Hepatocyte (in vitro differentiated cells): ENCODE data around the gene TMEM39B. TPM values are rescaled to one million over a fixed set of nuclear protein-coding genes. Genes with fewer than 3 reads are reported as not detected.
"Not testable (repeated sequence)": the region's sequence is repeated elsewhere in the genome, so short reads cannot be mapped to it uniquely, and the experiment has no call there.

Experiments used
- DNase-seq: peaks from one replicate; pipeline ENCODE4 v3.0.0-alpha.2; 2016; ENCODE audit warnings: low spot score
- H2AFZ ChIP-seq: fragments of 200-600 bp; sonication (generic); 2 replicates; pipeline ENCODE4 v1.6.0; 2016; ENCODE audit warnings: antibody characterized with exemption, mild to moderate bottlenecking
- H3K27ac ChIP-seq: fragments of 200-600 bp; sonication (generic); 2 replicates; pipeline ENCODE4 v1.5.1; 2016; ENCODE audit warnings: mild to moderate bottlenecking
- H3K27me3 ChIP-seq: fragments of 200-600 bp; sonication (generic); 2 replicates; pipeline ENCODE4 v1.6.1; 2016
- H3K36me3 ChIP-seq: fragments of 200-600 bp; sonication (generic); replicated peaks from 2 replicates; pipeline ENCODE4 v1.5.1; 2016; ENCODE audit warnings: low read depth; ENCODE audit not compliant: insufficient read depth
- H3K4me1 ChIP-seq: fragments of 200-600 bp; sonication (generic); 2 replicates; pipeline ENCODE4 v1.5.1; 2016; ENCODE audit warnings: mild to moderate bottlenecking, moderate library complexity; ENCODE audit not compliant: insufficient read depth
- H3K4me2 ChIP-seq: fragments of 200-600 bp; sonication (generic); 2 replicates; pipeline ENCODE4 v1.6.0; 2016
- H3K4me3 ChIP-seq: fragments of 200-600 bp; sonication (generic); 2 replicates; pipeline ENCODE4 v1.5.1; 2016; ENCODE audit warnings: mild to moderate bottlenecking
- H3K79me2 ChIP-seq: fragments of 200-600 bp; sonication (generic); 2 replicates; pipeline ENCODE4 v1.6.0; 2017; ENCODE audit warnings: mild to moderate bottlenecking
- H3K9me2 ChIP-seq: fragments of 200-600 bp; sonication (generic); replicated peaks from 2 replicates; pipeline ENCODE4 v1.6.0; 2017; ENCODE audit warnings: mild to moderate bottlenecking; ENCODE audit not compliant: insufficient read depth
- H3K9me3 ChIP-seq: fragments of 200-600 bp; sonication (generic); 2 replicates; pipeline ENCODE4 v1.5.1; 2016; ENCODE audit warnings: low read depth, mild to moderate bottlenecking
- H4K20me1 ChIP-seq: fragments of 200-600 bp; sonication (generic); 2 replicates; pipeline ENCODE4 v1.6.0; 2016; ENCODE audit warnings: mild to moderate bottlenecking; ENCODE audit not compliant: insufficient read depth, poor library complexity, severe bottlenecking
- EZH2 ChIP-seq: fragments of 200-600 bp; sonication (generic); IDR thresholded peaks from 2 replicates; pipeline ENCODE4 v1.6.1; 2016; ENCODE audit warnings: antibody characterized with exemption, mild to moderate bottlenecking, borderline replicate concordance
- EZH2phosphoT487 ChIP-seq: fragments of 200-600 bp; sonication (generic); IDR thresholded peaks from one replicate; pipeline ENCODE4 v1.6.1; 2018; ENCODE audit warnings: antibody characterized with exemption, mild to moderate bottlenecking, low read depth, moderate library complexity; ENCODE audit not compliant: unreplicated experiment, severe bottlenecking
- WGBS: methylation state at CpG from one replicate; pipeline ENCODE4 v1.1.6; 2016; ENCODE audit warnings: low lambda C conversion rate; ENCODE audit errors: missing lambda C conversion rate; 5-methylcytosine and 5-hydroxymethylcytosine counted together
- polyA plus RNA-seq: library from polyadenylated mRNA; unstranded; fragments of >200 nt; fragmentation: Nextera tagmentation; extraction: Ambion mirVana; gene quantifications from 2 replicates; pipeline ENCODE4 v1.2.1, GENCODE V29; 2016
- total RNA-seq: library from RNA; depleted of rRNA; stranded (reverse); fragments of >200 nt; gene quantifications from 2 replicates; pipeline ENCODE4 v1.2.3, GENCODE V29; 2014
- TF ChIP-seq, protein P1 (sequence below): fragments of 200-600 bp; sonication (generic); IDR thresholded peaks from 2 replicates; pipeline ENCODE4 v1.5.1; 2016; ENCODE audit warnings: antibody characterized with exemption, mild to moderate bottlenecking; ENCODE audit not compliant: poor library complexity

Gene TMEM39B
- total and polyA plus RNA-seq, 2 experiments from 2014 or later = 3.9 to 5.1 TPM

DNA sequence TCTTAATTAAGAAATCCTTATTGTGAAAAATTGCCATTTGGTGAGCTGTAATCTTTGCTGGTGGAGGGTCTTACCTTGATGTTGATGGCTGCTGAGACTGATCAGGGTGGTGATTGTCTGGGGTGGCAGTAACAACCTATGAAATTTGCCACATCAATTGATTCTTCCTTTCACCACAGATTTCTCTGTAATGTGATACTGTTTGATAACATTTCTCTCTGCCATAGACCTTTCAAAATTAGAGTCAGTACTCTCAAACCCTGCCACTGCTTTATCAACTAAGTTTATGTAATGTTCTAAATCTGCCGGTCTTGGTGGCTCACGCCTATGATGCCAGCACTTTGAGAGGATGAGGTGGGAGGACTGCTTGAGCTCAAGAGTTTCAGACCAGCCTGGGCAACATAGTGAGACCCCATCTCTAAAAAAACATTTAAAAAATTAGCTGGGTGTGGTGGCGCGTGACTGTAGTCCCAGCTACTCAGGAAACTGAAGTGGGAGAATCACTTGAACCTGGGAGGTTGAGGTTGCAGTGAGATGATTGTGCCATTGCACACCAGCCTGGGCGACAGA is 40.2 kb downstream of the TMEM39B start:
- H2AFZ ChIP-seq = no peak overlapping the region
- H3K79me2 ChIP-seq = peaks cover 95% of the 10 kb centered on the region
- H3K4me3 ChIP-seq = no peak overlapping the region
- no peak overlapping the region for H3K4me2 ChIP-seq
- H3K9me2 ChIP-seq = no peaks in the 10 kb centered on the region
- H3K4me1 ChIP-seq = peaks cover 10% of the 10 kb centered on the region
- peaks cover 86% of the 10 kb centered on the region for H4K20me1 ChIP-seq
- WGBS = 92% methylated on average over 5 of the region's 5 CpGs
- H3K36me3 ChIP-seq = no peaks in the 10 kb centered on the region
- no peaks in the 10 kb centered on the region for H3K27me3 ChIP-seq
- DNase-seq = no peak
- no peak overlapping the region for H3K27ac ChIP-seq
- no peaks in the 10 kb centered on the region for H3K9me3 ChIP-seq
- TF ChIP-seq, protein P1, sequence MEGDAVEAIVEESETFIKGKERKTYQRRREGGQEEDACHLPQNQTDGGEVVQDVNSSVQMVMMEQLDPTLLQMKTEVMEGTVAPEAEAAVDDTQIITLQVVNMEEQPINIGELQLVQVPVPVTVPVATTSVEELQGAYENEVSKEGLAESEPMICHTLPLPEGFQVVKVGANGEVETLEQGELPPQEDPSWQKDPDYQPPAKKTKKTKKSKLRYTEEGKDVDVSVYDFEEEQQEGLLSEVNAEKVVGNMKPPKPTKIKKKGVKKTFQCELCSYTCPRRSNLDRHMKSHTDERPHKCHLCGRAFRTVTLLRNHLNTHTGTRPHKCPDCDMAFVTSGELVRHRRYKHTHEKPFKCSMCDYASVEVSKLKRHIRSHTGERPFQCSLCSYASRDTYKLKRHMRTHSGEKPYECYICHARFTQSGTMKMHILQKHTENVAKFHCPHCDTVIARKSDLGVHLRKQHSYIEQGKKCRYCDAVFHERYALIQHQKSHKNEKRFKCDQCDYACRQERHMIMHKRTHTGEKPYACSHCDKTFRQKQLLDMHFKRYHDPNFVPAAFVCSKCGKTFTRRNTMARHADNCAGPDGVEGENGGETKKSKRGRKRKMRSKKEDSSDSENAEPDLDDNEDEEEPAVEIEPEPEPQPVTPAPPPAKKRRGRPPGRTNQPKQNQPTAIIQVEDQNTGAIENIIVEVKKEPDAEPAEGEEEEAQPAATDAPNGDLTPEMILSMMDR = no peak
- TF ChIP-seq EZH2 (no peak), EZH2phosphoT487 (no peak)

DNA sequence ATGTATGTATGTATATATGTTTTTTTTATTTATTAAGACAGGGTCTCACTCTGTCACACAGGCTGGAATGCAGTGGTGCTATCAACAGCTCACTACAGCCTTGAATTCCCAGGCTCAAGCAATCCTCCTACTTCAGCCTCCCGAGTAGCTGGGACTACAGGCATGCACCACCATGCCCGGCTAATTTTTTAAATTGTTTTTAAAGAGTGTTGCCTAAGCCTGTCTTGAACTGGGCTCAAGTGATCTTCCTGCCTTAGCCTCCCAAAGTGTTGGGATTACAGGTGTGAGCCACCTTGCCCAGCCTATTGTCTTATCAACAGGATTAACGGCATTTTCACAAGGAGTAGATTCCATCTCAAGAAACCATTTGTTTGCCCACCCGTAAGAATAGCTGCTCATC is 40.7 kb downstream of the TMEM39B start:
- H3K4me3 ChIP-seq, H3K9me2 ChIP-seq, H3K9me3 ChIP-seq, H3K36me3 ChIP-seq, H3K27me3 ChIP-seq, DNase-seq, H3K4me2 ChIP-seq, H2AFZ ChIP-seq, H3K4me1 ChIP-seq, H3K27ac ChIP-seq: not testable (repeated sequence)
- H4K20me1 ChIP-seq = peaks cover 91% of the 10 kb centered on the region
- WGBS = 90% methylated on average over 4 of the region's 4 CpGs
- peaks cover 99% of the 10 kb centered on the region for H3K79me2 ChIP-seq

DNA sequence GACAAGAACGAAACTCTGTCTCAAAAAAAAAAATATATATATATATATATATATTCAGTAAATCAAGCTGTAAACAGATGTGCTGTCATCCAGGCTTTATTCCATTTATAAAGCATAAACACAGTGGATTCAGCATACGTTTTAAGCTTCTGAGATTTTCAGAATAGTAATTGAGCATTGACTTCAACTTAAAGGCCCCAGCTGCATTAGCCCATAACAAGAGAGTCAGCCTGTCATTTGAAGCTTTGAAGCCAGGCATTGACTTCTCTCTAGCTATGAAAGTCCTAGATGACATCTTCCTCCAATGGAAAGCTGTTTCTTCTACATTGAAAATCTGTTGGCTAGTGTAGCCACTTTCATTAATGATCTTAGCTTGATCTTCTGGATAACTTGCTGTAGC is 41.7 kb downstream of the TMEM39B start:
- 81% methylated on average over 2 of the region's 2 CpGs for WGBS
- Histone ChIP-seq H3K79me2 (peaks cover 100% of the 10 kb centered on the region), H2AFZ (no peak overlapping the region), H3K36me3 (no peaks in the 10 kb centered on the region), H3K27me3 (no peaks in the 10 kb centered on the region), H3K4me1 (peaks cover 10% of the 10 kb centered on the region), H3K27ac (no peak overlapping the region), H4K20me1 (peaks cover 99% of the 10 kb centered on the region), H3K4me3 (no peak overlapping the region), H3K9me3 (no peaks in the 10 kb centered on the region), H3K9me2 (no peaks in the 10 kb centered on the region), H3K4me2 (no peak overlapping the region)
- TF ChIP-seq, protein P1 = no peak
- no peak for TF ChIP-seq EZH2phosphoT487
- TF ChIP-seq EZH2 = no peak
- no peak for DNase-seq

GRCh38 chr1:32115496-32115895 is 42.8 kb downstream of the TMEM39B start:
- WGBS = 92% methylated on average over 5 of the region's 5 CpGs

More at GRCh38 chr1:32115496-32115895, 42.8 kb downstream of the TMEM39B start:
- H3K9me3 ChIP-seq = no peaks in the 10 kb centered on the region
- H3K9me2 ChIP-seq = no peaks in the 10 kb centered on the region
- no peak overlapping the region for H3K4me2 ChIP-seq
- H3K27ac ChIP-seq = no peak overlapping the region
- no peak for DNase-seq
- H4K20me1 ChIP-seq = peaks cover 99% of the 10 kb centered on the region
- H3K4me1 ChIP-seq = peaks cover 3% of the 10 kb centered on the region
- TF ChIP-seq EZH2phosphoT487 = no peak
- TF ChIP-seq, protein P1 = no peak
- H2AFZ ChIP-seq = no peak overlapping the region
- H3K4me3 ChIP-seq = no peak overlapping the region
- H3K27me3 ChIP-seq = no peaks in the 10 kb centered on the region
- H3K36me3 ChIP-seq = no peaks in the 10 kb centered on the region
- H3K79me2 ChIP-seq = peaks cover 100% of the 10 kb centered on the region
